ENCODE data around the gene CDKN2C.

DNA sequence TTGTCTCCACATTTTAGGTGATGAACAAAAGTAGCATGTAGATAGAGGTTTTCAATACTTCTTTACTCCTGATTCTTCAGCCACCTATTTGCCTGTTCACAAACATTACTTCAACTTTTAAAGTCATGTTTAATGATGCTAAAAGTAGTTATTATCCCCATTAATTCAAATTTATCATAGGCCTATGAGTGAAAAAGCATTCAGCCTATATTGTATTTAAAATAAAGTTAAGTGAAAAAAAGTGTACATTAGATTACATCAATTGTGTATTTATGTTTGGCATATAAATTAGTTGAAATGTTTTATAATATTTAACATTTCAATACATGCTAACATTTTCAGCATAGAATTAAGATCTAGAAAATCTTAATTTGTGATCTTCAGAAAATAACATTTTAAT is 10.5 kb downstream of the CDKN2C start:
- TF ChIP-seq, protein P1, sequence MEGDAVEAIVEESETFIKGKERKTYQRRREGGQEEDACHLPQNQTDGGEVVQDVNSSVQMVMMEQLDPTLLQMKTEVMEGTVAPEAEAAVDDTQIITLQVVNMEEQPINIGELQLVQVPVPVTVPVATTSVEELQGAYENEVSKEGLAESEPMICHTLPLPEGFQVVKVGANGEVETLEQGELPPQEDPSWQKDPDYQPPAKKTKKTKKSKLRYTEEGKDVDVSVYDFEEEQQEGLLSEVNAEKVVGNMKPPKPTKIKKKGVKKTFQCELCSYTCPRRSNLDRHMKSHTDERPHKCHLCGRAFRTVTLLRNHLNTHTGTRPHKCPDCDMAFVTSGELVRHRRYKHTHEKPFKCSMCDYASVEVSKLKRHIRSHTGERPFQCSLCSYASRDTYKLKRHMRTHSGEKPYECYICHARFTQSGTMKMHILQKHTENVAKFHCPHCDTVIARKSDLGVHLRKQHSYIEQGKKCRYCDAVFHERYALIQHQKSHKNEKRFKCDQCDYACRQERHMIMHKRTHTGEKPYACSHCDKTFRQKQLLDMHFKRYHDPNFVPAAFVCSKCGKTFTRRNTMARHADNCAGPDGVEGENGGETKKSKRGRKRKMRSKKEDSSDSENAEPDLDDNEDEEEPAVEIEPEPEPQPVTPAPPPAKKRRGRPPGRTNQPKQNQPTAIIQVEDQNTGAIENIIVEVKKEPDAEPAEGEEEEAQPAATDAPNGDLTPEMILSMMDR (IDR thresholded peaks at IDR 0.05), result no peak
- TF ChIP-seq POLR2A (IDR thresholded peaks at IDR 0.05), result no peak
